ENCODE results near the gene PRDX2.

PRDX2 gene

GRCh38 chr19:12751635-12752034 lies 50.0 kb downstream of the PRDX2 start, which contains the start of gene BEST2:
TSS of gene BEST2 (plus strand) at chr19:12751791. CDS start at chr19:12752593, 802 bp downstream.
- DNase-seq, result no peak

GRCh38 chr19:12750851-12751250 lies 50.7 kb downstream of the PRDX2 start:
- DNase-seq, result no peak

- no peak for DNase-seq
These were observed 51.6 kb downstream of the PRDX2 start for GRCh38 chr19:12749938-12750521.

GRCh38 chr19:12748489-12748888 lies 53.1 kb downstream of the PRDX2 start:
- no peak for DNase-seq
